ENCODE data around the gene EPHB4.

Gene EPHB4

GRCh38 chr7:100827330-100828226 lies at the start of gene EPHB4:
Gene EPHB4 (minus strand): TSS chr7:100827523. CDS start chr7:100827030, 493 bp downstream.
- ChIA-PET POLR2A (interaction anchor here (0.6 to 2.7 kb wide), 20 partner anchors 9 to 1356 kb away, joined by 3 to 25 read pairs (median 4); partner anchors contain the start of genes MEPCE, POP7, SLC12A9 and SRRT), CTCF (interaction anchor here (0.6 to 2.0 kb wide), 13 partner anchors 9 to 122 kb away, joined by 3 to 13 read pairs (median 5); partner anchors contain the start of genes POP7 and SLC12A9)
- Histone ChIP-seq H3K9me3 (ENCODE audit: control insufficient read depth, insufficient read depth, low read depth, low read length) (no peaks in the 10 kb centered on the region), H3K4me1 (ENCODE audit: control insufficient read depth, insufficient read depth, low read length) (no peaks in the 10 kb centered on the region), H3K36me3 (ENCODE audit: control insufficient read depth in 2 of 2, insufficient read depth in 1 of 2, low read length in 2 of 2) (peaks cover 7 to 20% of the 10 kb centered on the region in 2 experiments; a peak in 2 of 3 replicates), H3K4me3 (ENCODE audit: low read depth, low read length) (peak within 1 kb of the TSS; percentile 82), H3K27ac (ENCODE audit: extremely low read depth, low read depth, low read length) (peak within 1 kb of the TSS; percentile 91; the same call in 1 of the 2 replicates)
- TF ChIP-seq ZNF670 (tag by site-specific recombination; IDR thresholded peaks at IDR 0.05; ENCODE audit: low read depth) (no peak), KLF7 (tag by site-specific recombination; IDR thresholded peaks at IDR 0.05; ENCODE audit: borderline replicate concordance) (peak; percentile 63; the same call in 1 of the 2 replicates), ZNF514 (tag by site-specific recombination; IDR thresholded peaks at IDR 0.05) (no peak), ZNF302 (tag by site-specific recombination; IDR thresholded peaks at IDR 0.05; ENCODE audit: low read depth) (no peak), GFI1B (tag by site-specific recombination; IDR thresholded peaks at IDR 0.05) (no peak), ELK4 (IDR thresholded peaks at IDR 0.05; ENCODE audit: borderline replicate concordance, low read depth, low read length) (no peak), ZNF341 (tag by site-specific recombination; IDR thresholded peaks at IDR 0.05; ENCODE audit: low read depth) (peak; percentile 65), PRDM1 (tag by site-specific recombination; IDR thresholded peaks at IDR 0.05) (peak; percentile 74), PBX3 (CRISPR knock-in tag; IDR thresholded peaks at IDR 0.05) (no peak), ZNF335 (tag by site-specific recombination; conservative IDR thresholded peaks at IDR 0.05) (peak; percentile 90), ZNF19 (tag by site-specific recombination; IDR thresholded peaks at IDR 0.05; ENCODE audit: low read depth) (no peak), HOXD13 (CRISPR knock-in tag; IDR thresholded peaks at IDR 0.05; ENCODE audit: borderline replicate concordance) (no peak), ZSCAN18 (tag by site-specific recombination; IDR thresholded peaks at IDR 0.05) (no peak), ZNF629 (tag by site-specific recombination; IDR thresholded peaks at IDR 0.05) (peak; percentile 56; the same call in 1 of the 2 replicates), PATZ1 (tag by site-specific recombination; IDR thresholded peaks at IDR 0.05) (peak; percentile 96), ZNF600 (tag by site-specific recombination; IDR thresholded peaks at IDR 0.05) (peak; percentile 81)
- TF ChIP-seq, protein P1, sequence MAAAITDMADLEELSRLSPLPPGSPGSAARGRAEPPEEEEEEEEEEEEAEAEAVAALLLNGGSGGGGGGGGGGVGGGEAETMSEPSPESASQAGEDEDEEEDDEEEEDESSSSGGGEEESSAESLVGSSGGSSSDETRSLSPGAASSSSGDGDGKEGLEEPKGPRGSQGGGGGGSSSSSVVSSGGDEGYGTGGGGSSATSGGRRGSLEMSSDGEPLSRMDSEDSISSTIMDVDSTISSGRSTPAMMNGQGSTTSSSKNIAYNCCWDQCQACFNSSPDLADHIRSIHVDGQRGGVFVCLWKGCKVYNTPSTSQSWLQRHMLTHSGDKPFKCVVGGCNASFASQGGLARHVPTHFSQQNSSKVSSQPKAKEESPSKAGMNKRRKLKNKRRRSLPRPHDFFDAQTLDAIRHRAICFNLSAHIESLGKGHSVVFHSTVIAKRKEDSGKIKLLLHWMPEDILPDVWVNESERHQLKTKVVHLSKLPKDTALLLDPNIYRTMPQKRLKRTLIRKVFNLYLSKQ (tag by site-specific recombination; IDR thresholded peaks at IDR 0.05; ENCODE audit: borderline replicate concordance): no peak
- TF ChIP-seq, protein P2, sequence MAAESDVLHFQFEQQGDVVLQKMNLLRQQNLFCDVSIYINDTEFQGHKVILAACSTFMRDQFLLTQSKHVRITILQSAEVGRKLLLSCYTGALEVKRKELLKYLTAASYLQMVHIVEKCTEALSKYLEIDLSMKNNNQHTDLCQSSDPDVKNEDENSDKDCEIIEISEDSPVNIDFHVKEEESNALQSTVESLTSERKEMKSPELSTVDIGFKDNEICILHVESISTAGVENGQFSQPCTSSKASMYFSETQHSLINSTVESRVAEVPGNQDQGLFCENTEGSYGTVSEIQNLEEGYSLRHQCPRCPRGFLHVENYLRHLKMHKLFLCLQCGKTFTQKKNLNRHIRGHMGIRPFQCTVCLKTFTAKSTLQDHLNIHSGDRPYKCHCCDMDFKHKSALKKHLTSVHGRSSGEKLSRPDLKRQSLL (tag by site-specific recombination; IDR thresholded peaks at IDR 0.05): no peak
- TF ChIP-seq, protein P3, sequence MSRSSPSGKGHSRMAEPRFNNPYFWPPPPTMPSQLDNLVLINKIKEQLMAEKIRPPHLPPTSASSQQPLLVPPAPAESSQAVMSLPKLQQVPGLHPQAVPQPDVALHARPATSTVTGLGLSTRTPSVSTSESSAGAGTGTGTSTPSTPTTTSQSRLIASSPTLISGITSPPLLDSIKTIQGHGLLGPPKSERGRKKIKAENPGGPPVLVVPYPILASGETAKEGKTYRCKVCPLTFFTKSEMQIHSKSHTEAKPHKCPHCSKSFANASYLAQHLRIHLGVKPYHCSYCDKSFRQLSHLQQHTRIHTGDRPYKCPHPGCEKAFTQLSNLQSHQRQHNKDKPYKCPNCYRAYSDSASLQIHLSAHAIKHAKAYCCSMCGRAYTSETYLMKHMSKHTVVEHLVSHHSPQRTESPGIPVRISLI (tag by site-specific recombination; IDR thresholded peaks at IDR 0.05): no peak
- TF ChIP-seq, protein P4, sequence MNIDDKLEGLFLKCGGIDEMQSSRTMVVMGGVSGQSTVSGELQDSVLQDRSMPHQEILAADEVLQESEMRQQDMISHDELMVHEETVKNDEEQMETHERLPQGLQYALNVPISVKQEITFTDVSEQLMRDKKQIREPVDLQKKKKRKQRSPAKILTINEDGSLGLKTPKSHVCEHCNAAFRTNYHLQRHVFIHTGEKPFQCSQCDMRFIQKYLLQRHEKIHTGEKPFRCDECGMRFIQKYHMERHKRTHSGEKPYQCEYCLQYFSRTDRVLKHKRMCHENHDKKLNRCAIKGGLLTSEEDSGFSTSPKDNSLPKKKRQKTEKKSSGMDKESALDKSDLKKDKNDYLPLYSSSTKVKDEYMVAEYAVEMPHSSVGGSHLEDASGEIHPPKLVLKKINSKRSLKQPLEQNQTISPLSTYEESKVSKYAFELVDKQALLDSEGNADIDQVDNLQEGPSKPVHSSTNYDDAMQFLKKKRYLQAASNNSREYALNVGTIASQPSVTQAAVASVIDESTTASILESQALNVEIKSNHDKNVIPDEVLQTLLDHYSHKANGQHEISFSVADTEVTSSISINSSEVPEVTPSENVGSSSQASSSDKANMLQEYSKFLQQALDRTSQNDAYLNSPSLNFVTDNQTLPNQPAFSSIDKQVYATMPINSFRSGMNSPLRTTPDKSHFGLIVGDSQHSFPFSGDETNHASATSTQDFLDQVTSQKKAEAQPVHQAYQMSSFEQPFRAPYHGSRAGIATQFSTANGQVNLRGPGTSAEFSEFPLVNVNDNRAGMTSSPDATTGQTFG (tag by site-specific recombination; IDR thresholded peaks at IDR 0.05; ENCODE audit: borderline replicate concordance): no peak
- TF ChIP-seq, protein P5, sequence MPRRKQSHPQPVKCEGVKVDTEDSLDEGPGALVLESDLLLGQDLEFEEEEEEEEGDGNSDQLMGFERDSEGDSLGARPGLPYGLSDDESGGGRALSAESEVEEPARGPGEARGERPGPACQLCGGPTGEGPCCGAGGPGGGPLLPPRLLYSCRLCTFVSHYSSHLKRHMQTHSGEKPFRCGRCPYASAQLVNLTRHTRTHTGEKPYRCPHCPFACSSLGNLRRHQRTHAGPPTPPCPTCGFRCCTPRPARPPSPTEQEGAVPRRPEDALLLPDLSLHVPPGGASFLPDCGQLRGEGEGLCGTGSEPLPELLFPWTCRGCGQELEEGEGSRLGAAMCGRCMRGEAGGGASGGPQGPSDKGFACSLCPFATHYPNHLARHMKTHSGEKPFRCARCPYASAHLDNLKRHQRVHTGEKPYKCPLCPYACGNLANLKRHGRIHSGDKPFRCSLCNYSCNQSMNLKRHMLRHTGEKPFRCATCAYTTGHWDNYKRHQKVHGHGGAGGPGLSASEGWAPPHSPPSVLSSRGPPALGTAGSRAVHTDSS (tag by site-specific recombination; IDR thresholded peaks at IDR 0.05): no peak
